GM13976 (cell line): ENCODE measurements around the gene ZNF503.

Experiments used
- DNase-seq: peaks from one replicate; pipeline ENCODE4 v3.0.0; 2012; ENCODE audit warnings: low spot score
- CTCF ChIP-seq: IDR thresholded peaks from 2 replicates; pipeline ENCODE4 v1.5.1; 2012; ENCODE audit warnings: borderline replicate concordance, mild to moderate bottlenecking; ENCODE audit not compliant: insufficient read depth; ENCODE audit errors: extremely low read depth, missing control alignments, control extremely low read depth
- in situ Hi-C: fragments of 300-500 bp; cut with MboI; formaldehyde crosslinking; loops from one replicate; pipeline ENCODE4 v1.12.0; 2022; ENCODE audit warnings: low sequenced_read_pairs, mixed read lengths, inconsistent platforms; ENCODE audit not compliant: unreplicated experiment

ZNF503 gene

GRCh38 chr10:75396631-75397495 lies 4.7 kb downstream of the ZNF503 start:
- TF ChIP-seq CTCF = no peak
- DNase-seq = no peak
- in situ Hi-C loops = loop anchor here (25.0 kb wide), 1 partner anchor 640 kb away; no protein-coding TSS in a partner anchor

GRCh38 chr10:75395932-75396630 lies 5.5 kb downstream of the ZNF503 start:
- in situ Hi-C loops = loop anchor here (25.0 kb wide), 1 partner anchor 641 kb away; no protein-coding TSS in a partner anchor
- no peak for DNase-seq
- no peak for TF ChIP-seq CTCF

- peak; percentile 66 for TF ChIP-seq CTCF
- in situ Hi-C loops = loop anchor here (25.0 kb wide), 1 partner anchor 642 kb away; no protein-coding TSS in a partner anchor
- DNase-seq = peak; percentile 76
Observed at GRCh38 chr10:75395066-75395931, 6.3 kb downstream of the ZNF503 start.

GRCh38 chr10:75394221-75394620 lies 7.3 kb downstream of the ZNF503 start:
- no peak for TF ChIP-seq CTCF
- in situ Hi-C loops = loop anchor here (25.0 kb wide), 1 partner anchor 643 kb away; no protein-coding TSS in a partner anchor
- no peak for DNase-seq

GRCh38 chr10:75392744-75393143 lies 8.8 kb downstream of the ZNF503 start:
- in situ Hi-C loops = loop anchor here (25.0 kb wide), 1 partner anchor 645 kb away; no protein-coding TSS in a partner anchor
- TF ChIP-seq CTCF = no peak

GRCh38 chr10:75392271-75392670 lies 9.3 kb downstream of the ZNF503 start:
- in situ Hi-C loops = loop anchor here (25.0 kb wide), 1 partner anchor 645 kb away; no protein-coding TSS in a partner anchor
- no peak for TF ChIP-seq CTCF
- DNase-seq = no peak

More at GRCh38 chr10:75392744-75393143, 8.8 kb downstream of the ZNF503 start:
- no peak for DNase-seq
